UCSD-AML1 (cell line): ENCODE measurements around the gene TARDBP.
"Not testable (repeated sequence)": the region's sequence is repeated elsewhere in the genome, so short reads cannot be mapped to it uniquely, and the experiment has no call there.

Source experiments
- DNase-seq: peaks from one replicate; lab custom pipeline; 2025; ENCODE audit not compliant: unreplicated experiment; lab: John Stamatoyannopoulos, UW

The TARDBP gene

GRCh38 chr1:11012260-11013159, at the start of gene TARDBP:
TARDBP (plus strand) TSS chr1:11012654; CDS start chr1:11013728, 1,074 bp downstream.
- DNase-seq = peak; percentile 93

- DNase-seq = peak; percentile 71
Measured at GRCh38 chr1:10965546-10966226, 46.8 kb upstream of the TARDBP start.

GRCh38 chr1:10967090-10967489, 45.4 kb upstream of the TARDBP start:
- no peak for DNase-seq

- no peak for DNase-seq
Measured at GRCh38 chr1:10968411-10968826, 44.0 kb upstream of the TARDBP start.

GRCh38 chr1:10969267-10969970, 43.0 kb upstream of the TARDBP start:
- DNase-seq = no peak

GRCh38 chr1:10969971-10970332, 42.5 kb upstream of the TARDBP start:
- no peak for DNase-seq

GRCh38 chr1:10973552-10973951, 38.9 kb upstream of the TARDBP start:
- DNase-seq = no peak

- no peak for DNase-seq
Measured at GRCh38 chr1:10973956-10974881, 38.2 kb upstream of the TARDBP start.

- DNase-seq = no peak
Measured at GRCh38 chr1:10975567-10976326, 36.7 kb upstream of the TARDBP start.

GRCh38 chr1:10978719-10979118, 33.7 kb upstream of the TARDBP start:
- DNase-seq = no peak

GRCh38 chr1:10979483-10979920, 33.0 kb upstream of the TARDBP start:
- no peak for DNase-seq

GRCh38 chr1:10980094-10980577, 32.3 kb upstream of the TARDBP start:
- DNase-seq = no peak

- DNase-seq = no peak
Measured at GRCh38 chr1:10980841-10981727, 31.4 kb upstream of the TARDBP start.

- DNase-seq = no peak
Measured at GRCh38 chr1:10986525-10986890, 25.9 kb upstream of the TARDBP start.

GRCh38 chr1:10987840-10988417, 24.5 kb upstream of the TARDBP start:
- no peak for DNase-seq

- DNase-seq = no peak
Measured at GRCh38 chr1:10989095-10989494, 23.4 kb upstream of the TARDBP start.

GRCh38 chr1:10989920-10990516, 22.4 kb upstream of the TARDBP start:
- DNase-seq = not testable (repeated sequence)

- DNase-seq = no peak
Measured at GRCh38 chr1:10990828-10991227, 21.6 kb upstream of the TARDBP start.
